DMS53 treated with DMSO at 0.1 percent for 48 hours (cell line): ENCODE data around the gene TLL1.

Experiments
- DNase-seq: peaks from one replicate; lab custom pipeline; 2025; ENCODE audit not compliant: unreplicated experiment; lab: John Stamatoyannopoulos, UW

The TLL1 gene

DNA sequence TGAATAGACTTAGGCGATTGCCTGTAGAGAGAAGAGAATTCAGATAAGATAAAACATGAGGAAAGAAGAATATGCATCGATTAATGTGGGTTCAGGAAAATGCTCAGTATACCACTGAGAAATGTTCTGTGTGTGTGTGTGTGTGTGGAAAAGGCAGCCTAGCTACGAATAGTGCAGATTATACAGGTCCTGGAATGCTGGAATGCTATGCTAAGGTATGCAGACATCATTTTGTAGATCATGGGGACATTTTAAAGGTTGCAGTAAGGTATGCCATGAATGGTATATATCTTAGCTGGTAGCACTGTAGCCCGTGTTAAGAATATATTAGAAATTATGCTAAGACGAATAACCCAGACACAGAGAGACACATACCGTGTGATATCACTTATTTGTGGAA, 267.9 kb downstream of the TLL1 start:
- no peak for DNase-seq

DNA sequence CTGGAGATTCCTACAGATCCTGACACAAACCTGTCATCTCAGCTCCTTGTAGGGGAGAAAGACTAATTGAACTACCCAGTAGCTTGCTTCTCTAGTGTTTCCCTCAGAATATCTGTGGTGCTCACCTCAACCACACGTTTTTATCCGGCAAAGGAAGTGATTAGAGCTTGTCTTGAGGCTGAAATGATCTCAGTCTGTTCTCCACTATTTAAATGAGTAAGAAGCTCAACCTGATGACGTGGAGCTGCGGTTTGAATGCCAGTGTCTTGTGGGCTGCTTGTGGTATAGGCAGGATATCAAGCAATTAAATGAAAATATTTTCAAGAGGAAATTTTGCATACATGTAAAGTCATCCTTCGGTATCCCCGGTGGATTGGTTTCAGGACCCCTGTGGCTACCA, 270.2 kb downstream of the TLL1 start:
- DNase-seq: no peak

DNA sequence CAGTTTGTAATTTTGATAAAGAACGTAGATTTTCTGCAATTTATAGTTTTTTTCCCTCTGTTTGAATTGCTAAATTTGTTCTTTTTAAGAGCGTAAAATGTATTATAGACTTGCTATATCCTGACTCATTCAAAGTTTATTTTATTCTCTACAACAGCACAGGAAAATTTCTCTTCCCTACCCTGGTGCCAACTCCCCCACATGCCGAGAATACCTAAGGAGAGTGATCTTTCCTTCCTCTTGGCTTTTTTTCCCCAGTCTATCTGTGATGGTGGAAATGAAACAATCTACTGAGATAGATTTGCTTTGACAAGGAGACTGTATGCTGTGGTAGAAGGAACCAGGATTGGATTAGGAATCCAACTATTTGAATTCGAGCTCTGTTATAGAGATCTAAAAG, 271.6 kb downstream of the TLL1 start:
- no peak for DNase-seq

DNA sequence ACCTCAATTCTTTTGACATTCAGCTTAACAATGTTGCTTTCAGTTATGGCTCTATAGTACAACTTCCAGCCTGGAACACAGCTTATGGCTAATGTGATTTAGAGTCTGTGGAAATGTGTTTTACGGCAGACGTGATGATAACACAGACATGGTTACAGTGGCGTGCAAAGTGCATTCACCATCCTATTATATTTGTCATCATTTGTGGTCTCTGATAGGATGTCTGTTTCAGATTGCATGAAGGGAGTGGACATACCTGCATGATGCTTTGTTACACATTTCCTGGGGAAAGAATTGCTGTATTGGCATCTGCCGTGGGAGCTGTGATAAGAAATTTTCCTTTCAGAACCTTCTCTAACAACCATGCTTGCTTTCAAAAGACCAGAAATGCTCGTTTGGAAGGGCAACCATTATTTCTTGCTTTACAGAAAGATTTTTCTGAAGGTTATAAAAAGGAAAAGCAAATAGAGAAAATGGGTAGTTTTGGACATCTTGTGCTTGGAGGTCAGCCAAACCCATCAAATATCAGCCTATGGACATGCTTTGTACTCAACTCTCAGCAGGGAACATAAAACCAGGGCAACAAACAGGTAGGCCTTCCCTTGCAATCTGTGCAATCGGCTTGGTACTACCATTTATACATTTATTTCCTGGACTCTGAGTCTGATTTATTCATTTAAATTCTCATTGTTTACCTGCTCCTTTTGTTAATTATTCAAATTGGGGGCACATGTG, 273.9 kb downstream of the TLL1 start:
- no peak for DNase-seq
